NCI-H2196 treated with DMSO at 0.1 percent for 48 hours (cell line): Measurements from ENCODE around the gene TINAGL1.

Experiments
- DNase-seq: peaks from one replicate; lab custom pipeline; 2025; ENCODE audit not compliant: unreplicated experiment; lab: John Stamatoyannopoulos, UW

TINAGL1 gene

GRCh38 chr1:31576201-31576669 lies at the start of gene TINAGL1:
Gene TINAGL1 (plus strand): TSS chr1:31576515. CDS start chr1:31577149, 634 bp downstream.
- no peak for DNase-seq

- DNase-seq, result no peak
Observed at GRCh38 chr1:31529999-31530684, 46.2 kb upstream of the TINAGL1 start.

GRCh38 chr1:31531177-31531999 lies 44.9 kb upstream of the TINAGL1 start:
- no peak for DNase-seq

- DNase-seq, result no peak
Observed at GRCh38 chr1:31532173-31532572, 44.1 kb upstream of the TINAGL1 start.

- DNase-seq, result no peak
Observed at GRCh38 chr1:31535561-31535960, 40.8 kb upstream of the TINAGL1 start.

- DNase-seq, result no peak
Observed at GRCh38 chr1:31539329-31539728, 37.0 kb upstream of the TINAGL1 start.

- DNase-seq, result no peak
Observed at GRCh38 chr1:31541194-31541593, 35.1 kb upstream of the TINAGL1 start.

GRCh38 chr1:31545927-31546540 lies 30.3 kb upstream of the TINAGL1 start:
- no peak for DNase-seq

- no peak for DNase-seq
Observed at GRCh38 chr1:31548534-31548906, 27.8 kb upstream of the TINAGL1 start.

GRCh38 chr1:31548907-31549808 lies 27.2 kb upstream of the TINAGL1 start:
- DNase-seq, result peak; percentile 75

- DNase-seq, result no peak
Observed at GRCh38 chr1:31549809-31550620, 26.3 kb upstream of the TINAGL1 start.

GRCh38 chr1:31551208-31551607 lies 25.1 kb upstream of the TINAGL1 start:
- DNase-seq, result no peak

GRCh38 chr1:31552489-31552888 lies 23.8 kb upstream of the TINAGL1 start:
- DNase-seq, result no peak

GRCh38 chr1:31556481-31557006 lies 19.8 kb upstream of the TINAGL1 start:
- DNase-seq, result no peak

- no peak for DNase-seq
Observed at GRCh38 chr1:31559715-31560114, 16.6 kb upstream of the TINAGL1 start.

- DNase-seq, result no peak
Observed at GRCh38 chr1:31560394-31560793, 15.9 kb upstream of the TINAGL1 start.

GRCh38 chr1:31562707-31563360 lies 13.5 kb upstream of the TINAGL1 start:
- DNase-seq, result no peak

- no peak for DNase-seq
Observed at GRCh38 chr1:31564606-31564989, 11.7 kb upstream of the TINAGL1 start.

- DNase-seq, result no peak
Observed at GRCh38 chr1:31567956-31568570, 8.3 kb upstream of the TINAGL1 start.
